Hepatocyte (in vitro differentiated cells): ENCODE data around the gene SPATA9. TPM values are rescaled to one million over a fixed set of nuclear protein-coding genes. Genes with fewer than 3 reads are reported as not detected.

Experiments
- DNase-seq: peaks from one replicate; pipeline ENCODE4 v3.0.0-alpha.2; 2016; ENCODE audit warnings: low spot score
- H2AFZ ChIP-seq: fragments of 200-600 bp; sonication (generic); 2 replicates; pipeline ENCODE4 v1.6.0; 2016; ENCODE audit warnings: antibody characterized with exemption, mild to moderate bottlenecking
- H3K27ac ChIP-seq: fragments of 200-600 bp; sonication (generic); 2 replicates; pipeline ENCODE4 v1.5.1; 2016; ENCODE audit warnings: mild to moderate bottlenecking
- H3K27me3 ChIP-seq: fragments of 200-600 bp; sonication (generic); 2 replicates; pipeline ENCODE4 v1.6.1; 2016
- H3K36me3 ChIP-seq: fragments of 200-600 bp; sonication (generic); replicated peaks from 2 replicates; pipeline ENCODE4 v1.5.1; 2016; ENCODE audit warnings: low read depth; ENCODE audit not compliant: insufficient read depth
- H3K4me1 ChIP-seq: fragments of 200-600 bp; sonication (generic); 2 replicates; pipeline ENCODE4 v1.5.1; 2016; ENCODE audit warnings: mild to moderate bottlenecking, moderate library complexity; ENCODE audit not compliant: insufficient read depth
- H3K4me2 ChIP-seq: fragments of 200-600 bp; sonication (generic); 2 replicates; pipeline ENCODE4 v1.6.0; 2016
- H3K4me3 ChIP-seq: fragments of 200-600 bp; sonication (generic); 2 replicates; pipeline ENCODE4 v1.5.1; 2016; ENCODE audit warnings: mild to moderate bottlenecking
- H3K79me2 ChIP-seq: fragments of 200-600 bp; sonication (generic); 2 replicates; pipeline ENCODE4 v1.6.0; 2017; ENCODE audit warnings: mild to moderate bottlenecking
- H3K9me2 ChIP-seq: fragments of 200-600 bp; sonication (generic); replicated peaks from 2 replicates; pipeline ENCODE4 v1.6.0; 2017; ENCODE audit warnings: mild to moderate bottlenecking; ENCODE audit not compliant: insufficient read depth
- H3K9me3 ChIP-seq: fragments of 200-600 bp; sonication (generic); 2 replicates; pipeline ENCODE4 v1.5.1; 2016; ENCODE audit warnings: low read depth, mild to moderate bottlenecking
- H4K20me1 ChIP-seq: fragments of 200-600 bp; sonication (generic); 2 replicates; pipeline ENCODE4 v1.6.0; 2016; ENCODE audit warnings: mild to moderate bottlenecking; ENCODE audit not compliant: insufficient read depth, poor library complexity, severe bottlenecking
- EZH2 ChIP-seq: fragments of 200-600 bp; sonication (generic); IDR thresholded peaks from 2 replicates; pipeline ENCODE4 v1.6.1; 2016; ENCODE audit warnings: antibody characterized with exemption, mild to moderate bottlenecking, borderline replicate concordance
- EZH2phosphoT487 ChIP-seq: fragments of 200-600 bp; sonication (generic); IDR thresholded peaks from one replicate; pipeline ENCODE4 v1.6.1; 2018; ENCODE audit warnings: antibody characterized with exemption, mild to moderate bottlenecking, low read depth, moderate library complexity; ENCODE audit not compliant: unreplicated experiment, severe bottlenecking
- WGBS: methylation state at CpG from one replicate; pipeline ENCODE4 v1.1.6; 2016; ENCODE audit warnings: low lambda C conversion rate; ENCODE audit errors: missing lambda C conversion rate; 5-methylcytosine and 5-hydroxymethylcytosine counted together
- polyA plus RNA-seq: library from polyadenylated mRNA; unstranded; fragments of >200 nt; fragmentation: Nextera tagmentation; extraction: Ambion mirVana; gene quantifications from 2 replicates; pipeline ENCODE4 v1.2.1, GENCODE V29; 2016
- total RNA-seq: library from RNA; depleted of rRNA; stranded (reverse); fragments of >200 nt; gene quantifications from 2 replicates; pipeline ENCODE4 v1.2.3, GENCODE V29; 2014
- TF ChIP-seq, protein P1 (sequence below): fragments of 200-600 bp; sonication (generic); IDR thresholded peaks from 2 replicates; pipeline ENCODE4 v1.5.1; 2016; ENCODE audit warnings: antibody characterized with exemption, mild to moderate bottlenecking; ENCODE audit not compliant: poor library complexity

The SPATA9 gene
- total and polyA plus RNA-seq, 2 experiments from 2014 or later, result 0.33 to 1.2 TPM

DNA sequence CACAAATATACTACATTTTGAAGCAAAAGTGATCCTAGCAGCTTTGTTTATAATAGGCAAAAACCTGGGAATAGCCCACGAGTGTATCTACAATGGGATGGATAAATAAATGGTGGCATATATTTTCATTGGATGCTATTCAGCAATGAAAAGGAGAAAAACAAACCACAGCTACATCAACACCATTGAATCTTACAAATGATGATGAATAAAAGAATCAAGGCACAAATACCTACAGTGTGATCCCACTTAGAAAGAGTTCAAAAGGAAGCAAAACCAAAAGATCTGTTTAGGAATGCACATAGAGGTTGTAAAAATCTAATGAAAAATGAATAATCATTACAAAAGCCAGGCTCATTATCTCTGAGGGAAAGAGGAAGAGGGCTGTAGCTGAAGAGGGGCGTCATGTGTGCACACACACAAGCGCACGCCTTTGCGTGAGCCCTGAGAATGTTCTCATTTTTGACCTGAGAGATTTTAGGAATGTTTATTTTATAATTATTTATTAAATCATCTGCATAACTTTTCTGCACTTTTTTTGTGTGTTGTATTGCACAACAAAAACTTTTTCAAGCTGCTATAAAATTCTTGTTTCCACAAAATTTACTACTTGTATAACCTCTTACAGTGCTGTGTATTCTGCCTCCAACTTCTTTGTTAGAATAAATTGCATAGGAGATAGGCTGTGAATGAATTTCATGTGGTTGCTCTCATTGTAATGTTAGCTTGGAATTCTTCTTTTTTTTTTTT lies 42.5 kb upstream of the SPATA9 start:
- Histone ChIP-seq H3K79me2 (no peaks in the 10 kb centered on the region), H3K4me3 (no peak overlapping the region), H3K4me1 (peaks cover 41% of the 10 kb centered on the region), H4K20me1 (no peaks in the 10 kb centered on the region), H3K4me2 (no peak overlapping the region), H3K9me3 (no peaks in the 10 kb centered on the region), H3K9me2 (no peaks in the 10 kb centered on the region), H2AFZ (no peak overlapping the region), H3K27ac (peak overlapping the region; percentile 21), H3K36me3 (no peaks in the 10 kb centered on the region), H3K27me3 (no peaks in the 10 kb centered on the region)
- 62% methylated on average over 5 of the region's 5 CpGs for WGBS
- no peak for DNase-seq
- TF ChIP-seq EZH2phosphoT487 (no peak), EZH2 (no peak)
- TF ChIP-seq, protein P1, sequence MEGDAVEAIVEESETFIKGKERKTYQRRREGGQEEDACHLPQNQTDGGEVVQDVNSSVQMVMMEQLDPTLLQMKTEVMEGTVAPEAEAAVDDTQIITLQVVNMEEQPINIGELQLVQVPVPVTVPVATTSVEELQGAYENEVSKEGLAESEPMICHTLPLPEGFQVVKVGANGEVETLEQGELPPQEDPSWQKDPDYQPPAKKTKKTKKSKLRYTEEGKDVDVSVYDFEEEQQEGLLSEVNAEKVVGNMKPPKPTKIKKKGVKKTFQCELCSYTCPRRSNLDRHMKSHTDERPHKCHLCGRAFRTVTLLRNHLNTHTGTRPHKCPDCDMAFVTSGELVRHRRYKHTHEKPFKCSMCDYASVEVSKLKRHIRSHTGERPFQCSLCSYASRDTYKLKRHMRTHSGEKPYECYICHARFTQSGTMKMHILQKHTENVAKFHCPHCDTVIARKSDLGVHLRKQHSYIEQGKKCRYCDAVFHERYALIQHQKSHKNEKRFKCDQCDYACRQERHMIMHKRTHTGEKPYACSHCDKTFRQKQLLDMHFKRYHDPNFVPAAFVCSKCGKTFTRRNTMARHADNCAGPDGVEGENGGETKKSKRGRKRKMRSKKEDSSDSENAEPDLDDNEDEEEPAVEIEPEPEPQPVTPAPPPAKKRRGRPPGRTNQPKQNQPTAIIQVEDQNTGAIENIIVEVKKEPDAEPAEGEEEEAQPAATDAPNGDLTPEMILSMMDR, result no peak

DNA sequence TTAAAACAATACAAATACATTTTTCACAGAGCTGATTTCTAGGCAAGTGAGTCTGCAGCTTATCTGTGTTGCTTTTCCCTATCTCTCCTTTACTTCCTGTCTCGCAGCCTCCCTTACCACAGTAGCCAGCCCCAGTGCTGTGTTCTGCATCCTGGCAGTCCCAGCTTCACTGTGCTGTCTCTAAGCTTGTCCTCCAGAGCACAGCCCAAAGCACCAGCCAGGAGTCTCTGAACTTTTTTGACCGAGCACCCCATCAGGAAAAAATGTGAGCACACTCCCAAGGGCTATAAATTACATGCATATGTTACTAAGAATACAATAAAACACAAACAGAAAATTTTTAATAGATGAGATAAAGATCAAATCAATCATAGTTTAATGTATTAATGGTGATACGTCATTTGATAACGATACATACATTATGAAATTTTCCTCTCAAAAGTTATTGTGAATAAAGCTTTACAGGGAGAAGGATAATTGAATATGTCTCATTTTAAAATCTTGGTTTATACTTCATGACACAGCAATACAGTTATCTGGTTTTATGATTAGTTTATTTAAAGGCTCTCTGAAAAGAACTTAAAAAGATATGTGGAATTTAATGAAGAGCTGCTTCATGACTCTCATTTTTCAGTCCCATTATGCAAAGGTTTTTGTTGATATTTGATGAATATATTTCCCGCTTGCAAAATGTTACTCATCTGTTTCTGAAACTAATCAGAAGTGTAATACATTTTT lies 41.0 kb upstream of the SPATA9 start:
- Histone ChIP-seq H4K20me1 (no peaks in the 10 kb centered on the region), H3K4me2 (no peak overlapping the region), H3K27ac (no peak overlapping the region), H3K36me3 (no peaks in the 10 kb centered on the region), H3K9me3 (no peaks in the 10 kb centered on the region), H3K27me3 (no peaks in the 10 kb centered on the region), H3K9me2 (no peaks in the 10 kb centered on the region), H3K79me2 (no peaks in the 10 kb centered on the region), H3K4me3 (no peak overlapping the region), H2AFZ (no peak overlapping the region), H3K4me1 (peaks cover 32% of the 10 kb centered on the region)
- TF ChIP-seq EZH2phosphoT487 (no peak), EZH2 (no peak)
- TF ChIP-seq, protein P1, result no peak
- 59% methylated on average over 5 of the region's 5 CpGs for WGBS
- no peak for DNase-seq

DNA sequence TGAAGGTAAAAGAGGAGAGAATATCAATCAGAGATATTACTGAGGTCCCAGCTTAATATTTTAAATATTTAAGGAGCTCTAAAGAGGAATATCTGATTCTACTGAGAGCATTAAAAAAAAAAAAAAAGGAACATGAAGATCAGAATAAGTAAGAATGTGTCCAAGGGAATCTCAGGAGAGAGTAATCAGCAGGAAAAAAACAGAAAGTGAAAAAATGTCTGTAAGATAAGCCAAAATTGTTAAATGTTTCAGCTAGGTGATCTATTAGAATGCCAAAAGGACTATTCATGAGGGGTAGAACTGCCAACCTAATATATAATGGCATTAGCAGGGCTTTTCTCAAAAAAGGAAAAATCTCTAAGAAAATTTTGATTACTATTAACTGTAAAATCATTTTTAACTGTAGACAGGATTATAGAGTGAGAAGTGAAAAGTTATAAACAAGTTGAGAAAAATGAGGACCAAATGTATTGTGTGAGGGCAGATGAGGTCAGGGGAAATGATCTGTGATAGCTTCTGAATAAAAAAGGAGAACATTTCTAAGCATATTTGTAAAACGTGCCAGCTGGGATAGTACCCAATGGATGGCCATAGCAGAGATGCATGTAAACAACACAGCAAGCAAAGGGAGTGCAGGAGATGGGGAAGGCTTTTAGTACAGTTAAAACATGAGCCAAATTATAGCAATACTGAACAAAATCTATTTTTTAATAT lies 38.9 kb upstream of the SPATA9 start:
- no peaks in the 10 kb centered on the region for H4K20me1 ChIP-seq
- no peak overlapping the region for H2AFZ ChIP-seq
- no peak for DNase-seq
- H3K9me2 ChIP-seq, result no peaks in the 10 kb centered on the region
- H3K27ac ChIP-seq, result no peak overlapping the region
- H3K4me2 ChIP-seq, result no peak overlapping the region
- H3K9me3 ChIP-seq, result no peaks in the 10 kb centered on the region
- no peaks in the 10 kb centered on the region for H3K36me3 ChIP-seq
- no peak for TF ChIP-seq EZH2phosphoT487
- TF ChIP-seq, protein P1, result no peak
- no peak for TF ChIP-seq EZH2
- H3K4me1 ChIP-seq, result peaks cover 25% of the 10 kb centered on the region
- H3K79me2 ChIP-seq, result no peaks in the 10 kb centered on the region
- H3K27me3 ChIP-seq, result no peaks in the 10 kb centered on the region
- H3K4me3 ChIP-seq, result no peak overlapping the region
- 56% methylated on average over 1 of the region's 1 CpG for WGBS
